DMS 273 (cell line): Measurements from ENCODE around the gene C4BPA.

Experiments used
- DNase-seq: peaks from one replicate; lab custom pipeline; 2025; ENCODE audit not compliant: unreplicated experiment; lab: John Stamatoyannopoulos, UW

Gene C4BPA

GRCh38 chr1:207179036-207179435 is 75.0 kb downstream of the C4BPA start:
- no peak for DNase-seq

- DNase-seq = no peak
Observed at GRCh38 chr1:207181847-207182246, 77.8 kb downstream of the C4BPA start.

DNA sequence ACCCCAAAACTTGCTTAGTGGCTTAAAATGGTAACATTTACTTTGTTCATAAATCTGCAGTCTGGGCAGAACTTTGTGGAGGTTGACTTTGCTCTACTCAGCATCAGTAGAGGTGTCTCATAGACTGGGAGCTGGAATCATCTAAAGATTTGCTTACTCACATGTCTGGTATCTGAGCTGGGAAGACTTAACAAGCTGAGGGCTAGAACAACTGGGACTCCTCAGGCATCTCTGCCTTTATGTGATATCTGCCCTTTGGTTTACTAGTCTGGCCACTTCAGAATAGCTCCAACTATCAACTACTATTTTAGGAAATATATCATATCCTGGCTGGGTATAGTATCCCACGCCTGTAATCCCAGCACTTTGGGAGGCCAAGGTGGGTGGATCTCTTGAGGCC is 82.5 kb downstream of the C4BPA start:
- no peak for DNase-seq

DNA sequence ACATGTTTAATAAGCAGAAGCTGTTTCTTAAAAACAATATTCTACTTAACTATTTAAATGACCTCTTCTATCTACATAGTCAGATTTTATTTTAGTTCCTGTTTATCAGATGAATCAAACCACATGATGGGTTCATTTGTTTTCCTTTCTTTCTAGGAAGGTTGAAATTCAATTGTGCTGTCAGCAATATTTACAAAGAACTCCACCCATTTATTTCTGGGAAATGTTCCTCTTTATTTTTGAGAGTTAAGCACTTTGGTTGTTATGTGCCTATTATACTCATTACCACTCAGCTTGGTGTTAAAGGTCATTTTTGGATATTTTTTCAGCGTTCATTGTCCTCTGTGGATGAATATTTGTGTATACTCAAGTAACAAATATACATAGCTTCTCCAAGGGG is 84.9 kb downstream of the C4BPA start:
- no peak for DNase-seq

DNA sequence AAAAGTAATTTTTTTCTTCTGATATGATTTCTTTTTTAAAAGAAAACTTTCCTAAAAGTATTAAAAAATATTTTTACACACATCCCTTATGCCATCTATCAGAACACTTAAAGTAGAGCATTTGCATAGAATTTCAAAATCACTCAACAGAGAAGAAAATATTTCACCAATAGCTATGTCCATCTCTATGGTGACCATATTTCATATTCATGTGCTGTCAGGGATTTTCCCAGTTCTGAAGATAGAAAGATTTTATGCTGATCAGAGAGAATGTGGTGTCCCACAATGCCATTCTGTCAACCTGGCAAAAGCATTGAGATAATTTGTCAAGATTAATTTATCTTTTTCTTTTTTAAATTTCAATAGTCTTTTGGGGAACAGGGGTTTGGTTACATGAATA is 87.0 kb downstream of the C4BPA start:
- no peak for DNase-seq

- DNase-seq = no peak
Observed at GRCh38 chr1:207191776-207192175, 87.7 kb downstream of the C4BPA start.

GRCh38 chr1:207194197-207194596 is 90.2 kb downstream of the C4BPA start:
- no peak for DNase-seq
